WTC11 (cell line): ENCODE results near the gene FBF1. TPM values are rescaled to one million over a fixed set of nuclear protein-coding genes. Genes with fewer than 3 reads are reported as not detected.

Source experiments
- ATAC-seq: fragments of 200-7000 bp; cut with Tn5 transposase; 2 replicates; pipeline ENCODE4 v1.10.0; 2021; ENCODE audit warnings: mild to moderate bottlenecking, moderate library complexity
- CTCF ChIA-PET: fragments of 300-600 bp; sonication (Branson Sonifier 250); formaldehyde crosslinking; loops from one replicate; lab custom pipeline; 2021; ENCODE audit warnings: antibody characterized with exemption; lab: Charles Lee
- POLR2A ChIA-PET: fragments of 350-600 bp; sonication (Branson Sonifier 250); formaldehyde crosslinking; loops from one replicate; lab custom pipeline; 2021; ENCODE audit warnings: antibody characterized with exemption; lab: Charles Lee
- DNase-seq: peaks from one replicate; pipeline ENCODE4 v3.0.0; 2021; ENCODE audit warnings: low spot score
- H3K27ac Mint-ChIP-seq: 2 replicates; pipeline ENCODE4 v1.8.0; 2021; ENCODE audit warnings: mixed read lengths
- H3K27me3 Mint-ChIP-seq: 2 replicates; pipeline ENCODE4 v1.8.0; 2021; ENCODE audit warnings: low read depth, mild to moderate bottlenecking, moderate library complexity, mixed read lengths
- H3K36me3 Mint-ChIP-seq: 2 replicates; pipeline ENCODE4 v1.8.0; 2021; ENCODE audit warnings: mixed read lengths
- H3K4me1 Mint-ChIP-seq: 2 replicates; pipeline ENCODE4 v1.8.0; 2022; ENCODE audit warnings: mixed read lengths
- H3K4me3 Mint-ChIP-seq: 2 replicates; pipeline ENCODE4 v1.8.0; 2021; ENCODE audit warnings: mild to moderate bottlenecking, moderate library complexity, mixed read lengths
- H3K9me3 Mint-ChIP-seq: 2 replicates; pipeline ENCODE4 v1.8.0; 2021; ENCODE audit warnings: mixed read lengths
- AFF4 ChIP-seq: sonication (generic); formaldehyde crosslinking; IDR thresholded peaks from 2 replicates; pipeline ENCODE4 v1.8.1; 2023; ENCODE audit warnings: mild to moderate bottlenecking, missing genetic modification reagents, borderline replicate concordance
- ARID4B ChIP-seq: sonication (generic); formaldehyde crosslinking; IDR thresholded peaks from 2 replicates; pipeline ENCODE4 v1.8.0; 2023; ENCODE audit warnings: missing genetic modification reagents, mild to moderate bottlenecking, borderline replicate concordance
- CDX4 ChIP-seq: fragments of 250-450 bp; sonication (Bioruptor Pico); IDR thresholded peaks from 2 replicates; pipeline ENCODE4 v1.9.0; 2021; ENCODE audit warnings: moderate library complexity, mild to moderate bottlenecking, inconsistent platforms, borderline replicate concordance
- CREB1 ChIP-seq: sonication (generic); formaldehyde crosslinking; IDR thresholded peaks from 2 replicates; pipeline ENCODE4 v1.8.0; 2023; ENCODE audit warnings: mild to moderate bottlenecking, missing genetic modification reagents
- EMX1 ChIP-seq: fragments of 250-450 bp; sonication (Bioruptor Pico); IDR thresholded peaks from 2 replicates; pipeline ENCODE4 v1.8.0; 2021; ENCODE audit warnings: mild to moderate bottlenecking
- FOXJ3 ChIP-seq: sonication (generic); formaldehyde crosslinking; IDR thresholded peaks from 2 replicates; pipeline ENCODE4 v1.9.0; 2021; ENCODE audit warnings: missing genetic modification reagents, mild to moderate bottlenecking, borderline replicate concordance
- FOXK1 ChIP-seq: sonication (generic); formaldehyde crosslinking; IDR thresholded peaks from 2 replicates; pipeline ENCODE4 v1.8.0; 2022; ENCODE audit warnings: mild to moderate bottlenecking, moderate library complexity, missing genetic modification reagents
- HMGA2 ChIP-seq: fragments of 250-450 bp; sonication (Bioruptor Pico); IDR thresholded peaks from 2 replicates; pipeline ENCODE4 v1.4.0; 2021; ENCODE audit warnings: mild to moderate bottlenecking, moderate library complexity
- MXD4 ChIP-seq: fragments of 250-450 bp; sonication (Bioruptor Pico); IDR thresholded peaks from 2 replicates; pipeline ENCODE4 v1.8.0; 2021; ENCODE audit warnings: mild to moderate bottlenecking, moderate library complexity, borderline replicate concordance
- NFYB ChIP-seq: sonication (generic); formaldehyde crosslinking; conservative IDR thresholded peaks from 2 replicates; pipeline ENCODE4 v1.8.0; 2022; ENCODE audit warnings: low read depth, missing genetic modification reagents
- NR3C1 ChIP-seq: sonication (generic); formaldehyde crosslinking; conservative IDR thresholded peaks from 2 replicates; pipeline ENCODE4 v1.8.1; 2023; ENCODE audit warnings: low read depth, mild to moderate bottlenecking, missing genetic modification reagents
- SOX15 ChIP-seq: fragments of 250-450 bp; sonication (Bioruptor Pico); IDR thresholded peaks from 2 replicates; pipeline ENCODE4 v1.9.0; 2021; ENCODE audit warnings: mild to moderate bottlenecking
- TEAD4 ChIP-seq: sonication (generic); formaldehyde crosslinking; IDR thresholded peaks from 2 replicates; pipeline ENCODE4 v1.8.0; 2022; ENCODE audit warnings: mild to moderate bottlenecking, missing genetic modification reagents
- ZMAT4 ChIP-seq: fragments of 250-450 bp; sonication (Bioruptor Pico); IDR thresholded peaks from 2 replicates; pipeline ENCODE4 v1.9.0; 2021; ENCODE audit warnings: mild to moderate bottlenecking
- ZNF232 ChIP-seq: sonication (generic); formaldehyde crosslinking; IDR thresholded peaks from 2 replicates; pipeline ENCODE4 v1.8.0; 2022; ENCODE audit warnings: mild to moderate bottlenecking, missing genetic modification reagents
- ZNF263 ChIP-seq: sonication (generic); formaldehyde crosslinking; IDR thresholded peaks from 2 replicates; pipeline ENCODE4 v1.8.1; 2022; ENCODE audit warnings: low read depth, mild to moderate bottlenecking, moderate library complexity, missing genetic modification reagents
- ZNF317 ChIP-seq: sonication (generic); formaldehyde crosslinking; IDR thresholded peaks from 2 replicates; pipeline ENCODE4 v1.8.1; 2023; ENCODE audit warnings: low read depth, mild to moderate bottlenecking, moderate library complexity, missing genetic modification reagents, borderline replicate concordance
- total RNA-seq: library from RNA; stranded (reverse); gene quantifications from 3 replicates; pipeline ENCODE4 v1.2.3, GENCODE V29; 2021
- TF ChIP-seq, protein P1 (sequence below): sonication (generic); formaldehyde crosslinking; IDR thresholded peaks from 2 replicates; pipeline ENCODE4 v1.8.1; 2022; ENCODE audit warnings: mild to moderate bottlenecking, missing genetic modification reagents, moderate library complexity, borderline replicate concordance
- TF ChIP-seq, protein P2 (sequence below): sonication (generic); formaldehyde crosslinking; IDR thresholded peaks from 2 replicates; pipeline ENCODE4 v1.8.0; 2022; ENCODE audit warnings: mild to moderate bottlenecking, missing genetic modification reagents
- TF ChIP-seq, protein P3 (sequence below): sonication (generic); formaldehyde crosslinking; IDR thresholded peaks from 2 replicates; pipeline ENCODE4 v1.8.0; 2022; ENCODE audit warnings: mild to moderate bottlenecking, missing genetic modification reagents

Gene FBF1
- total RNA-seq, 1 experiment from 2014 or later: 19.8 TPM

DNA sequence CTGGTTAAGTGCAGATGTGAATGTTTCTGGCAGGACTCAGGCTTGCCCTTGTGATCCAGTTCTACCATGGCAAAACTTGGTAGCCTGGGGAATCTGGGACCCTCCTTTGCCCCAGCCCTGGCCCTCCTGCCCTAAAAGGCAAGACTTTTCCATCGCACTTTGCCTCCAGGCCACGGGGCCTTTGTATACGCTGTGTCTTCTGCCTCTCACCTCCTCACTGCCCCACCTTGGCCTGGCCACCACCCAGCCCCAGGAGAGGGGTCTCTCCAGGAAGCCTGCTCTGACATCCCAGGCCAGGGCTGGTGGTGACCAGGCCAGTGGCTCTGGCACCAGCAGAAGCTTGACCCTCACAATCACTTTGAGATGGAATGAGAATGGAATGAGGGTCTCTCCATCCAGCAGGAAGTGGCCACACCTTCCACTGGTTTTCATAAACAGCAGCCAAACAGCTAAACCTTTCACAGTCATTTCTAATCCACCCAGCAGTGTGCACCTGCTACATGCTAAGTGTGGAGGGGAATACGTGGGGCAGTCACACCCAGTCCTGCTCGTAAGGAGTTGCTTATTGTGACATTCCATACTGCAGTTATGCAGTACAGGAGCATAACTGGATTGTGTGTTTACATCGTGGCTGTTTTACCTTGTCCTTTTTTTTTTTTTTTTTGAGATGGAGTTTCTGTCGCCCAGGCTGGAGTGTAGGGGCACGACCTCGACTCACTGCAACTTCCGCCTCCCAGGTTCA is 34.5 kb downstream of the FBF1 start (continued):
- TF ChIP-seq, protein P1, sequence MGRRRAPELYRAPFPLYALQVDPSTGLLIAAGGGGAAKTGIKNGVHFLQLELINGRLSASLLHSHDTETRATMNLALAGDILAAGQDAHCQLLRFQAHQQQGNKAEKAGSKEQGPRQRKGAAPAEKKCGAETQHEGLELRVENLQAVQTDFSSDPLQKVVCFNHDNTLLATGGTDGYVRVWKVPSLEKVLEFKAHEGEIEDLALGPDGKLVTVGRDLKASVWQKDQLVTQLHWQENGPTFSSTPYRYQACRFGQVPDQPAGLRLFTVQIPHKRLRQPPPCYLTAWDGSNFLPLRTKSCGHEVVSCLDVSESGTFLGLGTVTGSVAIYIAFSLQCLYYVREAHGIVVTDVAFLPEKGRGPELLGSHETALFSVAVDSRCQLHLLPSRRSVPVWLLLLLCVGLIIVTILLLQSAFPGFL (CRISPR knock-in tag): no peak
- TF ChIP-seq, all 79 proteins: peak for 0

GRCh38 chr17:75904749-75905521 is 35.9 kb downstream of the FBF1 start, which contains the start of gene MRPL38:
MRPL38 (minus strand) TSS chr17:75904884; CDS start chr17:75904875, 9 bp downstream.
- H3K27me3 Mint-ChIP-seq: no peaks in the 10 kb centered on the region
- peak within 1 kb of the TSS; percentile 98 for H3K4me3 Mint-ChIP-seq
- ATAC-seq: peak; percentile 98
- no peak for TF ChIP-seq ZMAT4 (CRISPR knock-in tag)
- TF ChIP-seq NR3C1 (CRISPR knock-in tag): no peak
- 0 out of 2 replicates have a peak, but pooled peaks have one; percentile 53 for TF ChIP-seq ZNF317 (CRISPR knock-in tag)
- no peak for TF ChIP-seq MXD4
- no peak for TF ChIP-seq SOX15 (CRISPR knock-in tag)
- no peak for TF ChIP-seq AFF4 (CRISPR knock-in tag)
- TF ChIP-seq FOXK1 (CRISPR knock-in tag): peak; percentile 11; the same call in 1 of the 2 replicates
- no peak for TF ChIP-seq CREB1
- TF ChIP-seq, protein P2, sequence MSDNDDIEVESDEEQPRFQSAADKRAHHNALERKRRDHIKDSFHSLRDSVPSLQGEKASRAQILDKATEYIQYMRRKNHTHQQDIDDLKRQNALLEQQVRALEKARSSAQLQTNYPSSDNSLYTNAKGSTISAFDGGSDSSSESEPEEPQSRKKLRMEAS (CRISPR knock-in tag): peak; percentile 84
- TF ChIP-seq HMGA2 (CRISPR knock-in tag): 0 out of 2 replicates have a peak, but pooled peaks have one; percentile 28
- no peak for TF ChIP-seq FOXJ3 (CRISPR knock-in tag)
- TF ChIP-seq ARID4B (CRISPR knock-in tag): 0 out of 2 replicates have a peak, but pooled peaks have one; percentile 11
- no peak for TF ChIP-seq NFYB (CRISPR knock-in tag)
- TF ChIP-seq, protein P3, sequence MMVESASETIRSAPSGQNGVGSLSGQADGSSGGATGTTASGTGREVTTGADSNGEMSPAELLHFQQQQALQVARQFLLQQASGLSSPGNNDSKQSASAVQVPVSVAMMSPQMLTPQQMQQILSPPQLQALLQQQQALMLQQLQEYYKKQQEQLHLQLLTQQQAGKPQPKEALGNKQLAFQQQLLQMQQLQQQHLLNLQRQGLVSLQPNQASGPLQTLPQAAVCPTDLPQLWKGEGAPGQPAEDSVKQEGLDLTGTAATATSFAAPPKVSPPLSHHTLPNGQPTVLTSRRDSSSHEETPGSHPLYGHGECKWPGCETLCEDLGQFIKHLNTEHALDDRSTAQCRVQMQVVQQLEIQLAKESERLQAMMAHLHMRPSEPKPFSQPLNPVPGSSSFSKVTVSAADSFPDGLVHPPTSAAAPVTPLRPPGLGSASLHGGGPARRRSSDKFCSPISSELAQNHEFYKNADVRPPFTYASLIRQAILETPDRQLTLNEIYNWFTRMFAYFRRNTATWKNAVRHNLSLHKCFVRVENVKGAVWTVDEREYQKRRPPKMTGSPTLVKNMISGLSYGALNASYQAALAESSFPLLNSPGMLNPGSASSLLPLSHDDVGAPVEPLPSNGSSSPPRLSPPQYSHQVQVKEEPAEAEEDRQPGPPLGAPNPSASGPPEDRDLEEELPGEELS (CRISPR knock-in tag): peak; percentile 27
- no peak for TF ChIP-seq TEAD4 (CRISPR knock-in tag)
- TF ChIP-seq ZNF232 (CRISPR knock-in tag): no peak
- no peak for TF ChIP-seq CDX4 (CRISPR knock-in tag)
- TF ChIP-seq EMX1 (CRISPR knock-in tag): no peak
- no peak for TF ChIP-seq ZNF263 (CRISPR knock-in tag)

More at GRCh38 chr17:75904749-75905521, 35.9 kb downstream of the FBF1 start, which contains the start of gene MRPL38:
- ChIA-PET POLR2A (interaction anchor here (0.6 to 1.5 kb wide), 6 partner anchors 18 to 175 kb away, joined by 3 to 5 read pairs (median 3); partner anchors contain the start of genes FBF1 and WBP2), CTCF (interaction anchor here (0.5 to 5.8 kb wide), 57 partner anchors 10 to 589 kb away, joined by 3 to 70 read pairs (median 5); partner anchors contain the start of genes ACOX1, CDK3, FBF1 and GALR2)
- peak; percentile 96 for DNase-seq
- Mint-ChIP-seq H3K36me3 (peaks cover 9% of the 10 kb centered on the region; the same call in 1 of the 2 replicates), H3K4me1 (peaks cover 3% of the 10 kb centered on the region; the same call in 1 of the 2 replicates), H3K27ac (peak within 1 kb of the TSS; percentile 95), H3K9me3 (no peaks in the 10 kb centered on the region)
